ENCODE measurements around the gene LENG8. TPM values are rescaled to one million over a fixed set of nuclear protein-coding genes. Genes with fewer than 3 reads are reported as not detected.
"Not testable (repeated sequence)": the region's sequence is repeated elsewhere in the genome, so short reads cannot be mapped to it uniquely, and the experiment has no call there.

Gene LENG8
- total RNA-seq, 1 donor from 2014 or later = 193 TPM

DNA sequence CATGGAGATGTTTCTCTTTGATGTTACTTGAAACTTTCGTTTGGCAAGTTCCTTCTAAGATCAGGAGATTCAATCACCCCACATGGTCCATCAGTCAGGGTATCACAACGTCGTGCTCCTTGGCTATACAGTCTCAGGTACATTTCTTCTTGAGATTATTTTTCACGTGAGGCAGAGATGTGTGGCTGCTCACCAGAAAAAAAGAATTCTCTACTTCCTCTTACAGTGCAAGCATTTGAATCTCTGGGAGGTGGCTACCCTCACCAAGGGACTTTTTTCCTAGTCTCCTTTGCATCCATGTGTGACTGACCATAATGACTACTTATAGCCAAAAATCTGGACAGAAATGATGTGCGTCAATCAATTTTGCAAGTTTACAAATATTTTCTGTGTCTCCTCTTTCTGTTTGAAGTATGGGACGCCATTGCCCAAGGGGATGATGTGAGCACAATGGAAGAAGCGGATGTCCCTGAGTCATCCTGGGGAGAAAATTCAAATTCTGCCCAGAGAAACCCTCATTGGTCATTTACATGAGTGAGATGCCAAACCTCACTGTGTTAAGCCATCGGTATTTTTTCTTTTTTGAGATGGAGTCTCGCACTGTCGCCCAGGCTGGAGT lies 45.1 kb downstream of the LENG8 start:
- Histone ChIP-seq H3K36me3 (ENCODE audit: insufficient read depth, low read length) (no peaks in the 10 kb centered on the region), H3K4me1 (ENCODE audit: insufficient read depth, low read length) (no peaks in the 10 kb centered on the region), H4K20me1 (ENCODE audit: insufficient read depth, low read length) (no peaks in the 10 kb centered on the region), H3K79me2 (ENCODE audit: insufficient read depth, low read length) (no peaks in the 10 kb centered on the region), H2AFZ (ENCODE audit: low read depth, low read length) (no peak overlapping the region), H3K27ac (ENCODE audit: low read depth, low read length) (no peak overlapping the region), H3K27me3 (ENCODE audit: insufficient read depth, low read length) (no peaks in the 10 kb centered on the region), H3K9me3 (ENCODE audit: insufficient read depth, low read depth, low read length) (no peaks in the 10 kb centered on the region), H3K9ac (ENCODE audit: low read length) (no peak overlapping the region), H3K4me2 (ENCODE audit: low read length) (no peak overlapping the region), H3K4me3 (ENCODE audit: insufficient read depth, low read depth, low read length) (no peak overlapping the region)
- Mint-ChIP-seq H3K4me3 (ENCODE audit: unreplicated experiment) (no peak overlapping the region), H3K27ac (ENCODE audit: unreplicated experiment) (no peak overlapping the region), H3K27me3 (ENCODE audit: low read depth, unreplicated experiment) (peaks cover 9% of the 10 kb centered on the region), H3K9me3 (ENCODE audit: unreplicated experiment) (peaks cover 14% of the 10 kb centered on the region), H3K36me3 (ENCODE audit: low read depth, unreplicated experiment) (no peaks in the 10 kb centered on the region), H3K4me1 (ENCODE audit: low read depth, unreplicated experiment) (no peaks in the 10 kb centered on the region)
- DNase-seq (ENCODE audit: low read depth) = no peak
- TF ChIP-seq, protein P1, sequence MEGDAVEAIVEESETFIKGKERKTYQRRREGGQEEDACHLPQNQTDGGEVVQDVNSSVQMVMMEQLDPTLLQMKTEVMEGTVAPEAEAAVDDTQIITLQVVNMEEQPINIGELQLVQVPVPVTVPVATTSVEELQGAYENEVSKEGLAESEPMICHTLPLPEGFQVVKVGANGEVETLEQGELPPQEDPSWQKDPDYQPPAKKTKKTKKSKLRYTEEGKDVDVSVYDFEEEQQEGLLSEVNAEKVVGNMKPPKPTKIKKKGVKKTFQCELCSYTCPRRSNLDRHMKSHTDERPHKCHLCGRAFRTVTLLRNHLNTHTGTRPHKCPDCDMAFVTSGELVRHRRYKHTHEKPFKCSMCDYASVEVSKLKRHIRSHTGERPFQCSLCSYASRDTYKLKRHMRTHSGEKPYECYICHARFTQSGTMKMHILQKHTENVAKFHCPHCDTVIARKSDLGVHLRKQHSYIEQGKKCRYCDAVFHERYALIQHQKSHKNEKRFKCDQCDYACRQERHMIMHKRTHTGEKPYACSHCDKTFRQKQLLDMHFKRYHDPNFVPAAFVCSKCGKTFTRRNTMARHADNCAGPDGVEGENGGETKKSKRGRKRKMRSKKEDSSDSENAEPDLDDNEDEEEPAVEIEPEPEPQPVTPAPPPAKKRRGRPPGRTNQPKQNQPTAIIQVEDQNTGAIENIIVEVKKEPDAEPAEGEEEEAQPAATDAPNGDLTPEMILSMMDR (IDR thresholded peaks at IDR 0.05; ENCODE audit: insufficient read depth, low read depth, low read length) = no peak
- no peak for TF ChIP-seq EZH2 (IDR thresholded peaks at IDR 0.05; ENCODE audit: insufficient read depth, low read length)
- no peak for FAIRE-seq

DNA sequence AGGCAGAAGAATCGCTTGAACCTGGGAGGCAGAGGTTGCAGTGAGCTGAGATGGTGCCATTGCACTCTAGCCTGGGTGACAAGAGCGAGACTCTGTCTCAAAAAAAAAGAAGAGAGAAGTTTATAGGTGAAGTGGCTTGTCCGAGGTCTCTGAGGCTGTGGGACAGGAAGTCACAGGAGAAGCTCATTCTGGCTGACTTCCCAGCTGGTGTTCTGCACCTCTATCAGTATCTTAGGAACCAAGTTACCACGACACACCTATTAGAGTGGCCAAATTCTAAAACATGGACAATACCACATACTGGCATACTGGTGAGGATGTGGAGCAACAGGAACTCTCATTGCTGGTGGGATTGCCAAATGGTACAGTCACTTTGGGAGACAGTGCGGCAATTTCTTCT lies 46.3 kb downstream of the LENG8 start:
- H3K9me3 Mint-ChIP-seq (ENCODE audit: unreplicated experiment) = peaks cover 16% of the 10 kb centered on the region
- not testable (repeated sequence) for H3K9me3 ChIP-seq (ENCODE audit: insufficient read depth, low read depth, low read length); H3K4me1 ChIP-seq (ENCODE audit: insufficient read depth, low read length); H3K9ac ChIP-seq (ENCODE audit: low read length); H3K79me2 ChIP-seq (ENCODE audit: insufficient read depth, low read length); H3K4me3 Mint-ChIP-seq (ENCODE audit: unreplicated experiment); H3K27ac ChIP-seq (ENCODE audit: low read depth, low read length); H3K36me3 ChIP-seq (ENCODE audit: insufficient read depth, low read length); FAIRE-seq; H3K36me3 Mint-ChIP-seq (ENCODE audit: low read depth, unreplicated experiment); H3K4me1 Mint-ChIP-seq (ENCODE audit: low read depth, unreplicated experiment); H3K27ac Mint-ChIP-seq (ENCODE audit: unreplicated experiment); H3K4me2 ChIP-seq (ENCODE audit: low read length); H3K4me3 ChIP-seq (ENCODE audit: insufficient read depth, low read depth, low read length); H3K27me3 Mint-ChIP-seq (ENCODE audit: low read depth, unreplicated experiment); H3K27me3 ChIP-seq (ENCODE audit: insufficient read depth, low read length); H4K20me1 ChIP-seq (ENCODE audit: insufficient read depth, low read length); H2AFZ ChIP-seq (ENCODE audit: low read depth, low read length); DNase-seq (ENCODE audit: low read depth)

DNA sequence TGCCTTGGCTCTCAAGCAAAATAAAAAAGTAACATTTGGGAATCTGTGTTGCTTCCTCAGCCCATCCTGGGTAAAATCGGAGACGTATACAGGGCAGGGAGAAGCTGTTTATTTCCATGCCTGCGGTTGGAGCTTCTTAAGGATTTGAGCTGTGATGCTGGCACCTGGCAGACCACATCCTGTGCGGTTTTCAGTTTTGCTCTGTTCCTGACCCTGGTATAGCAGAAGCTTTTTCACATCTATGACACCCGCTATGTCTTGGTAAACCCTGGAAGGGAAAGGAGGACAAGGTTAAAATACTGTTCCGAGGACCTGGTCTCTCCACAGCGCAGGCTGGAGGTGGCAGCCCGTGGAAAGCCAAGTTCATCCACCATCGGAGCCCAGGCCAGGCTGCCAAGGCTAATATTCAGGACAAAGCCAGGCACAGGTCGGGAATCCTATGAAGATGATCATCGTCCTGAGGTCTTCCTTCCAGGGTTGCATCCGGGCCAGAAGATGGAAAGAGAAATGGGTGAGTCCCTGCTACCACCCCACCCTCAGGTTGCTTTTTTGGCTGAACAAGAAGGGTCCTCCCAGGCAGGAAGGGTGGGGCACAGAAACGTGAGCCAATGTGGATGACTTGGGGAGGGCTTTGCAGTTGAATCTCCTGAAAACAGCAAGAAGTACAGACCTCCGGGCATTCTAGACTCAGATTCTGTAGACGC lies 48.9 kb downstream of the LENG8 start:
- not testable (repeated sequence) for H3K9me3 ChIP-seq (ENCODE audit: insufficient read depth, low read depth, low read length); H3K4me1 ChIP-seq (ENCODE audit: insufficient read depth, low read length); DNase-seq (ENCODE audit: low read depth); H3K9me3 Mint-ChIP-seq (ENCODE audit: unreplicated experiment); H3K9ac ChIP-seq (ENCODE audit: low read length); H3K79me2 ChIP-seq (ENCODE audit: insufficient read depth, low read length); H3K27me3 ChIP-seq (ENCODE audit: insufficient read depth, low read length); H3K4me3 Mint-ChIP-seq (ENCODE audit: unreplicated experiment); H3K4me2 ChIP-seq (ENCODE audit: low read length); H2AFZ ChIP-seq (ENCODE audit: low read depth, low read length); H3K27ac ChIP-seq (ENCODE audit: low read depth, low read length); H3K4me1 Mint-ChIP-seq (ENCODE audit: low read depth, unreplicated experiment); H3K27me3 Mint-ChIP-seq (ENCODE audit: low read depth, unreplicated experiment); H3K4me3 ChIP-seq (ENCODE audit: insufficient read depth, low read depth, low read length); H4K20me1 ChIP-seq (ENCODE audit: insufficient read depth, low read length); H3K36me3 Mint-ChIP-seq (ENCODE audit: low read depth, unreplicated experiment); FAIRE-seq; H3K27ac Mint-ChIP-seq (ENCODE audit: unreplicated experiment); H3K36me3 ChIP-seq (ENCODE audit: insufficient read depth, low read length)

DNA sequence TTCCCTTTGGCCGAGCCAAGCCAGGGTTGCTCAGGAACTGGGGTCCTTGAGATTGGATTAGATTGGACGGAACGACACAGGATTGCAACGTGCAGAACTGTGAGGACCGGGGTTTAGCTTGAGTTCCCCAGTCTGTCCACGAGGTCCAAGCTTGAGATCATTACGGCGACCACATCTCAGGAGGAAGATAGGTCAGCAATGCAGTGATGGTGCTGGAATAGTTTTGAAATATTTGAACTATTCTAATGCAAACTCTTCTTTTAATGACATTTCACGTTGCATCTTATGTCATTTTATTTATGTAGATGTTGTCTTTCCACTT lies 49.4 kb downstream of the LENG8 start:
- H4K20me1 ChIP-seq (ENCODE audit: insufficient read depth, low read length); H3K4me1 Mint-ChIP-seq (ENCODE audit: low read depth, unreplicated experiment); H3K27ac ChIP-seq (ENCODE audit: low read depth, low read length); H3K9ac ChIP-seq (ENCODE audit: low read length); H3K36me3 ChIP-seq (ENCODE audit: insufficient read depth, low read length); H3K4me3 Mint-ChIP-seq (ENCODE audit: unreplicated experiment); H3K9me3 ChIP-seq (ENCODE audit: insufficient read depth, low read depth, low read length); H3K4me1 ChIP-seq (ENCODE audit: insufficient read depth, low read length); H2AFZ ChIP-seq (ENCODE audit: low read depth, low read length); H3K36me3 Mint-ChIP-seq (ENCODE audit: low read depth, unreplicated experiment); DNase-seq (ENCODE audit: low read depth); H3K27me3 ChIP-seq (ENCODE audit: insufficient read depth, low read length); H3K4me2 ChIP-seq (ENCODE audit: low read length); H3K79me2 ChIP-seq (ENCODE audit: insufficient read depth, low read length); H3K4me3 ChIP-seq (ENCODE audit: insufficient read depth, low read depth, low read length); FAIRE-seq; H3K27me3 Mint-ChIP-seq (ENCODE audit: low read depth, unreplicated experiment); H3K9me3 Mint-ChIP-seq (ENCODE audit: unreplicated experiment); H3K27ac Mint-ChIP-seq (ENCODE audit: unreplicated experiment): not testable (repeated sequence)

Measured in astrocyte (in vitro differentiated cells and primary cell).